DOHH2 (cell line): Measurements from ENCODE around the gene SLC38A9.

ENCODE experiments used
- H3F3A ChIP-seq: fragments of 200-600 bp; sonication (generic), shearing (Covaris generic); 2 replicates; pipeline ENCODE4 v1.6.0; 2016; ENCODE audit warnings: antibody characterized with exemption, mild to moderate bottlenecking; ENCODE audit not compliant: control insufficient read depth, insufficient read depth
- H3K27ac ChIP-seq: fragments of 200-600 bp; sonication (generic); 2 replicates; pipeline ENCODE4 v1.5.1; 2014; ENCODE audit warnings: low read depth, mild to moderate bottlenecking, low read length, moderate library complexity
- H3K27me3 ChIP-seq: fragments of 200-600 bp; sonication (generic); 2 replicates; pipeline ENCODE4 v1.6.1; 2014; ENCODE audit warnings: mild to moderate bottlenecking, low read length, mixed read lengths; ENCODE audit not compliant: control insufficient read depth
- H3K36me3 ChIP-seq: fragments of 200-600 bp; sonication (generic); 2 replicates; pipeline ENCODE4 v1.6.1; 2014; ENCODE audit warnings: mild to moderate bottlenecking, low read length, moderate library complexity, mixed read lengths; ENCODE audit not compliant: control insufficient read depth
- H3K4me1 ChIP-seq: fragments of 200-600 bp; sonication (generic); 2 replicates; pipeline ENCODE4 v1.6.1; 2014; ENCODE audit warnings: mild to moderate bottlenecking, low read length, mixed read lengths; ENCODE audit not compliant: control insufficient read depth
- H3K4me2 ChIP-seq: fragments of 200-600 bp; sonication (generic); 2 replicates; pipeline ENCODE4 v1.6.0; 2014; ENCODE audit warnings: mild to moderate bottlenecking, low read length, moderate library complexity
- H3K4me3 ChIP-seq: fragments of 200-600 bp; sonication (generic); 2 replicates; pipeline ENCODE4 v1.5.1; 2014; ENCODE audit warnings: mild to moderate bottlenecking, low read length, mixed read lengths
- H3K79me2 ChIP-seq: fragments of 200-600 bp; sonication (generic); 2 replicates; pipeline ENCODE4 v1.6.1; 2014; ENCODE audit warnings: mild to moderate bottlenecking, low read length, mixed read lengths; ENCODE audit not compliant: control insufficient read depth
- H3K9me2 ChIP-seq: fragments of 200-600 bp; sonication (generic); replicated peaks from 2 replicates; pipeline ENCODE4 v1.6.1; 2014; ENCODE audit warnings: mild to moderate bottlenecking, low read length, mixed read lengths; ENCODE audit not compliant: control insufficient read depth
- H3K9me3 ChIP-seq: fragments of 200-600 bp; sonication (generic); 2 replicates; pipeline ENCODE4 v1.6.1; 2014; ENCODE audit warnings: antibody characterized with exemption, low read length, mixed read lengths; ENCODE audit not compliant: control insufficient read depth, insufficient read depth
- H4K20me1 ChIP-seq: fragments of 200-600 bp; sonication (generic); 2 replicates; pipeline ENCODE4 v1.6.0; 2014; ENCODE audit warnings: low read depth, mild to moderate bottlenecking, antibody characterized with exemption, low read length, moderate library complexity; ENCODE audit not compliant: control insufficient read depth, insufficient read depth
- EZH2phosphoT487 ChIP-seq: fragments of 200-600 bp; sonication (generic); IDR thresholded peaks from 2 replicates; pipeline ENCODE4 v1.6.1; 2017; ENCODE audit warnings: borderline replicate concordance, mild to moderate bottlenecking, antibody characterized with exemption, low read length, moderate library complexity, mixed read lengths
- TF ChIP-seq, protein P1 (sequence below): fragments of 200-600 bp; sonication (generic); IDR thresholded peaks from one replicate; pipeline ENCODE4 v1.5.1; 2014; ENCODE audit warnings: antibody characterized with exemption, mild to moderate bottlenecking, low read depth, low read length; ENCODE audit not compliant: poor library complexity, severe bottlenecking

The SLC38A9 gene

GRCh38 chr5:55592388-55593114 lies 119.6 kb downstream of the SLC38A9 start:
- H3K4me3 ChIP-seq = no peak overlapping the region
- H3K9me3 ChIP-seq = no peaks in the 10 kb centered on the region
- H3K27ac ChIP-seq = no peak overlapping the region
- H3K4me1 ChIP-seq = no peaks in the 10 kb centered on the region
- H4K20me1 ChIP-seq = no peaks in the 10 kb centered on the region
- no peaks in the 10 kb centered on the region for H3K36me3 ChIP-seq
- H3K79me2 ChIP-seq = no peaks in the 10 kb centered on the region
- no peaks in the 10 kb centered on the region for H3F3A ChIP-seq
- H3K27me3 ChIP-seq = peaks cover 6% of the 10 kb centered on the region
- no peak overlapping the region for H3K4me2 ChIP-seq
- TF ChIP-seq, protein P1, sequence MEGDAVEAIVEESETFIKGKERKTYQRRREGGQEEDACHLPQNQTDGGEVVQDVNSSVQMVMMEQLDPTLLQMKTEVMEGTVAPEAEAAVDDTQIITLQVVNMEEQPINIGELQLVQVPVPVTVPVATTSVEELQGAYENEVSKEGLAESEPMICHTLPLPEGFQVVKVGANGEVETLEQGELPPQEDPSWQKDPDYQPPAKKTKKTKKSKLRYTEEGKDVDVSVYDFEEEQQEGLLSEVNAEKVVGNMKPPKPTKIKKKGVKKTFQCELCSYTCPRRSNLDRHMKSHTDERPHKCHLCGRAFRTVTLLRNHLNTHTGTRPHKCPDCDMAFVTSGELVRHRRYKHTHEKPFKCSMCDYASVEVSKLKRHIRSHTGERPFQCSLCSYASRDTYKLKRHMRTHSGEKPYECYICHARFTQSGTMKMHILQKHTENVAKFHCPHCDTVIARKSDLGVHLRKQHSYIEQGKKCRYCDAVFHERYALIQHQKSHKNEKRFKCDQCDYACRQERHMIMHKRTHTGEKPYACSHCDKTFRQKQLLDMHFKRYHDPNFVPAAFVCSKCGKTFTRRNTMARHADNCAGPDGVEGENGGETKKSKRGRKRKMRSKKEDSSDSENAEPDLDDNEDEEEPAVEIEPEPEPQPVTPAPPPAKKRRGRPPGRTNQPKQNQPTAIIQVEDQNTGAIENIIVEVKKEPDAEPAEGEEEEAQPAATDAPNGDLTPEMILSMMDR = no peak
- no peak for TF ChIP-seq EZH2phosphoT487
- H3K9me2 ChIP-seq = no peaks in the 10 kb centered on the region

- Histone ChIP-seq H3K79me2 (no peaks in the 10 kb centered on the region), H3K9me2 (no peaks in the 10 kb centered on the region), H3K27ac (no peak overlapping the region), H4K20me1 (no peaks in the 10 kb centered on the region), H3K27me3 (peaks cover 6% of the 10 kb centered on the region), H3F3A (no peaks in the 10 kb centered on the region), H3K4me2 (no peak overlapping the region), H3K4me1 (no peaks in the 10 kb centered on the region), H3K36me3 (no peaks in the 10 kb centered on the region), H3K9me3 (no peaks in the 10 kb centered on the region), H3K4me3 (no peak overlapping the region)
- TF ChIP-seq, protein P1 = no peak
- no peak for TF ChIP-seq EZH2phosphoT487
Observed at GRCh38 chr5:55591686-55592085, 120.4 kb downstream of the SLC38A9 start.

GRCh38 chr5:55585206-55585610 lies 126.9 kb downstream of the SLC38A9 start:
- Histone ChIP-seq H3K9me3 (no peaks in the 10 kb centered on the region), H4K20me1 (no peaks in the 10 kb centered on the region), H3K79me2 (no peaks in the 10 kb centered on the region), H3K4me3 (no peak overlapping the region), H3K9me2 (no peaks in the 10 kb centered on the region), H3K27ac (no peak overlapping the region), H3K4me2 (no peak overlapping the region), H3K27me3 (no peaks in the 10 kb centered on the region), H3K36me3 (no peaks in the 10 kb centered on the region), H3K4me1 (0 out of 2 replicates have a peak, but pooled peaks cover 3% of the 10 kb centered on the region), H3F3A (no peaks in the 10 kb centered on the region)
- TF ChIP-seq, protein P1 = no peak
- TF ChIP-seq EZH2phosphoT487 = no peak
